HG03064 (cell line): ENCODE measurements around the gene PBX4.

ENCODE experiments used
- ATAC-seq: cut with Tn5 transposase; IDR thresholded peaks from one replicate; pipeline ENCODE4 v1.9.1; 2021; ENCODE audit warnings: low read depth; ENCODE audit not compliant: unreplicated experiment

The PBX4 gene

GRCh38 chr19:19562665-19563347, 55.7 kb downstream of the PBX4 start:
- ATAC-seq: no peak

GRCh38 chr19:19561946-19562664, 56.4 kb downstream of the PBX4 start:
- ATAC-seq: no peak

- no peak for ATAC-seq
These were observed 58.6 kb downstream of the PBX4 start for GRCh38 chr19:19559931-19560330.

DNA sequence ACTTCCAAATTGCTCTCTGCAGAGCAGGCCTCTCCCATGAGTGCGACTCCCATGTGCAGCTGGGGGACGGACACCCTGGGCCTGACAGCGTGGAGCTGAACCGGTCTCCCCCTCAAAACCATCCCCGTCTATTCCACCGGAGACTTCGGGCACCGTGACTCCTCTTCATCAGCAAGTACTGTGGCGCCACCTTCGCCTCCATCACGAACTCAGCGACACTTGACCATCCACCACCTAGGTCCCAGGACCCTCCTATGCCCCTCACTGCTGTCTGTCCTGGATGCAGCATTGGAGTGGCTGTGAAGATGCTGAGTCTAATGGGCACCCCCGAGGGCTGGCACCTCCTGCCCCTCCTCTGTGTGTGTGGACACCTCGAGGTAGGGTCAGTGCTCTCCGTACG, 59.9 kb downstream of the PBX4 start:
- ATAC-seq: no peak

- ATAC-seq: no peak
These were observed 60.4 kb downstream of the PBX4 start for GRCh38 chr19:19558055-19558454.

GRCh38 chr19:19554074-19555023, 64.1 kb downstream of the PBX4 start:
- no peak for ATAC-seq

DNA sequence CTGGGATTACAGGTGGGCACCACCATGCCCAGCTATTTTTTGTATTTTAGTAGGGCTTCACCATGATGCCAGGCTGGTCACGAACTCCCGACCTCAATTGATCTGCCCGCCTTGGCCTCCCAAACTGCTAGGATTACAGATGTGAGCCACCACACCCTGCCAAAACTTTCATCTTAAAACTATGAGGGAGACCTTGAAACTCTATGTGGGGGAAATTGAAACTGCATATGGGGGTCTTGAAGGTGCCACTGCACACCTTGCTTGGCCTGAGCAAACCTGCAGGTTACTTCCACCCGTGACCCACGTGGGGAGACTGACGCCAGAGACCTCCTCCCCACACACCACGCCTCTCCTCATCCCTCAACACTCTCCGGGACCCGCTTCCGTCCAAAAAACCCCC, 64.8 kb downstream of the PBX4 start:
- no peak for ATAC-seq

DNA sequence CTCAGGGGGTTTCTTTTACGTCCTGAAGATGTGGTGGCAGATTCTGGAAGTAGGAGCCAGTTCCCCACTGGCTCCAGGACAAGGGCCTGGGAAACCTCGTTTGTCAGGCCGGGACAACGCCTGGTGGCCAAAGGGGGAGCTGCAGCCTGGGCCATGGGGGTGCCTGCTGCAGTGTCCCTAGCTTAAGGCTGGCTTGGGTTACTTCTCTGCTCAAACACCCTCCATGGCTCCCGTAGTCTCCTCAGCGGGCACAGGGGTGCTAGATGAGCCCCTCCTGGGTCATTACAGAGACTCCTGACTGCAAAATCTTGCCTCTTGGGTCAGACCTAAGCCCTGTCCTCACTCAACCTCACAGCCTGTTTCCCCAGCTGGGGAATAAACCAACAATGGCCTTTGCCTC, 65.7 kb downstream of the PBX4 start:
- ATAC-seq: no peak

DNA sequence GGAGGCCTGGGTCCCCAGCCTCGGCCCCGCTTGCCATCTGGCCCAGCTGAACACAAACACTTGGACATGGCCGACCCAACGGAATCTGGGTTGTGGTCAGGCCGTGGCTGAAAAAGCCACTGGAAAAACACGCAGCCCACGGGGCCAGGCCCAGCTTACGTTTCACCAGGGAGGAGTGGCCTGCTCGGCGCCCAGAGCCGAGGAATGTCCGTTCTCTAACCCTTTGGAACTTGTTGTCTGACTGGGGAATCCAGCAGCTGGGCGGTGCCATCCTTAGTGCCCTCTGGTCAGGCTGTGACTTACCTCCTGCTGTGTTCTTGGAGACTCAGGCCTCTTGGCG, 66.7 kb downstream of the PBX4 start:
- no peak for ATAC-seq

DNA sequence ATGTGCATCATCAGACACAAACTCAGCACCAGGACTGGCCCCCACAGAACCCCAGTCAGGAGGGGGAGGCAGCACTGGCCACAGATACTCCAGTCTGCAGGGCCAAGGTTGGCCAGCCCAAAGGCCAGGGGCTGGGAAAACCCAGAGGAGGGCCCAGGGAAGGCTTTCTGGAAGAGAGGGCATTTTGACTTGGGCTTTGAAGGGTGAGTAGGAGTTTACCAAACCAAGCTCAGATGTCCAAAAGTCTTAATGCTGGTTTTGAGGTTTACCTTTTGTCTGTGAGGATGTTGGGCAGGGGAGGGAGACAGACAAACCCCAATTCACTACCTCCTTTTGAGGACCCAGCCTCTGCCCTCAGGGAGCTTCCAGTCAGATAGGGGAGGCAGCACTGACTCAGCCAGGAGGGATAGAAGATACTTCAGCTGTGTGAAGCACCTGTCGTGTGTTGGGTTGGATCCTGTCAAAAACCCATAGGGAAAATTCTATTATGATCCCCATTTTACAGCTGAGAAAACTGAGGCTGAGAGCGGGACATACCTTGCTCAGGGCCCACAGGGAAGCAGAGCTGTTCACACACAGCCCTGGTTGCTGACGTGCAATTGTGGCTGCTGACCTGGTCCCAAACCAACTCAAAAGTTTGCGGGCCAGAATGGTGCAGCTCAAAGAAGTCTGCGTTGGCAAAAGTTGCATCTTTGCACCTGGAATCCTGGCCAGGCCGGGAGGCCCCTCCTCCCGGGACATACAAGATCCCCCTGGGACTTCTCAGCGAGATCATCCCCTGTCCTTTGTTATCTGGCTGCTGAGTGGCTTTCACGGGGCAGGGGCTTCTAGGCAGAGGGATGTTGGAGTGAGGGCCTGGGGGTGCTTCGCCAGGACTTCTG, 67.3 kb downstream of the PBX4 start:
- no peak for ATAC-seq

DNA sequence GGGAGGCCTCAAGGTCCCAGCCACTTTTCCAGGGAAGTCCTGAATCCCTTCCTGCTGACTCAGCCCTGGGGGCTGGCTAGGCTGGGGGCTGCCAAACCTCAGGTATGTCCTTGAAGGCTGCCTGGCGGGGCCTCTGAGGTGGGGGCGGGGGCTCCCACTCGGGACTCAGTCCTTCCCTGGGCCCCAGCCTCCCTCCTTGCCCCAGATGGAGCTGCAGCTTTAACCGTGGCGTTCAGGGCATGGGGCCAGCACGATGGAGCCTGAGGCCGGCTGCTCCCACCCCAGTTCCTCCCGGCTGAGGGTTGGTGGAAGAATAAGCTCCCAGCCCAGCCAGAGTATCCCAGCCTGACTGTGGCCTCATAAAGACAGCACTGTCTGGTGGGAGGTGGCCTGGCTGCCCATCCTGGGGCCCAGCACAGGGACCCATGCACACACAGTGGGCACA, 68.0 kb downstream of the PBX4 start:
- ATAC-seq: no peak

DNA sequence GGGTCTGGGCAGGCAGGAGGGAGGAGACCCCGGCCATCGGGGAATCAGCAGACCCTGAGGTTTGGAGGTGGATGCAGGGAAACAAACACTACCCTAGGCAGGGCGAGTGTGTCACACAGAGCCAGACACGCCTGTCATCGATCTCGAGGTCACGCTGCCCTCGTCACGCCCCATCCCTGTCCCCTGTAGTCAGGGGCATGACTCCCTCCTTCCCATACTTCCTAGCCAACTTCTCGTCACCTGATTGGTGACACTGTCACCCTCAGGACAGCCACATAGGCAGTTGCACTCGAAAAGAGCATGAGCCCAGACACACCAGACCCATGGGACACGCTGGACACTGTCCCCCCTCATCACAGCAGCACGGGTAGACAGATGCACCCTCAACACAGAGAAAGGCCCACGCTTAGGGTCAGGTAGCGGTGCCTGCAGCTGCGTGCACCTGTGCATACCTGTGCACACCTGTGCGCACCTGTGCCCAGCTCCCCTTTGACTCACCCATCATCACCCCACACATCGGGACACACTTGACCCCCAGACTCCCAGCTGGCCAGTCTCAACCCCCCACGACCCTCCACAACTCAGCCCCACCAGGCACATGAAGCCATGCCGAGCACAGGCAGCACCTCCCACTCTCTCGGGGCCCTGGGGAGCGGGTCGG, 68.6 kb downstream of the PBX4 start:
- no peak for ATAC-seq

DNA sequence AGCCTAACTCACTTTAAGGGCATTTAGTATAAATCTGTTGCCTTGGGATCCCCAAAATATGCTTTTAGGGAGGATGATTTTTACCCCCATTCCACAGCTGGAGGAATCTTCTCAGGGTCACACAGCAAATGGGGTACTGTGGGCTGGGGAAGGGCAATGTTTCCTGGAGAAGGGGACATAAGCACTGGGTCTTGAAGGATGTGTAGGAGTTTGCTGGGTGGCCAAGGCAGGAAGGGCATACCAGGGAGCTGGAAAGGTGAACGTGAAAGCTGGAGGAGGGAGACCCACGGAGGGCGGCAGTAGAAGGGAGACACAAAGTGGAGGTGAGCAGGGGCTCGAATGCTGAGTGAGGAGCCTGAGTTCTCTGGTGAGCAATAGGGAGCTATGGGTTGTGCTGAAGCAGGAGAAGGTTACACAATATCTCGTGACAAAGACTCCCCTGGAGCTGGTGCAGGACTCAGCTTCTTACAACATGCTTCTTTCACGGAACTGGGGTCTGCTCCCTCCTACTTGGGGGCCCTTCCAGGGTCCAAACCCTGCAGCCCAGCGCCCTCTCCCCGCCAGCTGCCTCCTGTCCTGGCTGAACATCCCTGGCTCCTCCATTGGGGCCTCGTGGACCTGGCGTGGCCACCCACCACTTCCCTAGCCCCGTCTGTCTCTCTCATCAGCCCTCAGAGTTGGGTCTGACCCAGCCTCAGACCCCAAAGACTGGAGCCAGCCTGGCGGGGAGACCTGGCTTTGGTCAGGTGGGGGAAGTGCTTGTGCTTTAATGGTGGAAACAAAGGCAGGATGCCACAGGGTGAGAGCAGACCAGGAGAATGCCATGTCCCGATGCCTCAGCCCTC, 69.3 kb downstream of the PBX4 start:
- no peak for ATAC-seq

GRCh38 chr19:19547674-19548336, 70.7 kb downstream of the PBX4 start:
- no peak for ATAC-seq

GRCh38 chr19:19546751-19547162, 71.7 kb downstream of the PBX4 start:
- no peak for ATAC-seq

DNA sequence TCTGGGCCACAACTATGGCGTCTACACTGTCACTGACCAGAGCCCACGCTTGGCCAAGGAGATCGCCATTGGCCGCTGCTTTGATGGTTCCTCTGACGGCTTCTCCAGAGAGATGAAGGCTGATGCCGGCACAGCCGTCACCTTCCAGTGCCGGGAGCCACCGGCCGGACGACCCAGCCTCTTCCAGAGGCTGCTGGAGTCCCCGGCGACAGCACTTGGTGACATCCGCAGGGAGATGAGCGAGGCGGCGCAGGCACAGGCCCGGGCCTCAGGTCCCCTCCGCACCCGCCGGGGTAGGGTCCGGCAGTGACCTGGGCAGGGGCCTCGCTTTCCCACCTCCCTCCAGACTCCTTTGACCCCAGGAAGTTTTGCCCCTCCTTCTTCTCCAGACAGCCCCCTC, 72.8 kb downstream of the PBX4 start:
- ATAC-seq: no peak

GRCh38 chr19:19544954-19545591, 73.4 kb downstream of the PBX4 start:
- ATAC-seq: no peak
